T-helper 2 cell treated with Interferon-gamma antibody and Interleukin-4, amounts not matched to agents 5 μg/mL and 100 μg/mL, for 36 hours (primary cell): ENCODE measurements around the gene ENPP7.
"Not testable (repeated sequence)": the region's sequence is repeated elsewhere in the genome, so short reads cannot be mapped to it uniquely, and the experiment has no call there.

Source experiments
- DNase-seq: peaks from one replicate; pipeline ENCODE4 v3.0.0; 2021; ENCODE audit warnings: low spot score
- H3K27ac Mint-ChIP-seq: one replicate; pipeline ENCODE4 v1.8.0; 2021; ENCODE audit warnings: mild to moderate bottlenecking, mixed read lengths
- H3K27me3 Mint-ChIP-seq: one replicate; pipeline ENCODE4 v1.8.0; 2021; ENCODE audit warnings: low read depth, mixed read lengths
- H3K36me3 Mint-ChIP-seq: one replicate; pipeline ENCODE4 v1.8.0; 2021; ENCODE audit warnings: low read depth, mixed read lengths
- H3K4me1 Mint-ChIP-seq: one replicate; pipeline ENCODE4 v1.8.0; 2021; ENCODE audit warnings: low read depth, mixed read lengths
- H3K4me3 Mint-ChIP-seq: one replicate; pipeline ENCODE4 v1.8.0; 2022; ENCODE audit warnings: mild to moderate bottlenecking, moderate library complexity, mixed read lengths
- H3K9me3 Mint-ChIP-seq: one replicate; pipeline ENCODE4 v1.8.0; 2021; ENCODE audit warnings: mixed read lengths

The ENPP7 gene

DNA sequence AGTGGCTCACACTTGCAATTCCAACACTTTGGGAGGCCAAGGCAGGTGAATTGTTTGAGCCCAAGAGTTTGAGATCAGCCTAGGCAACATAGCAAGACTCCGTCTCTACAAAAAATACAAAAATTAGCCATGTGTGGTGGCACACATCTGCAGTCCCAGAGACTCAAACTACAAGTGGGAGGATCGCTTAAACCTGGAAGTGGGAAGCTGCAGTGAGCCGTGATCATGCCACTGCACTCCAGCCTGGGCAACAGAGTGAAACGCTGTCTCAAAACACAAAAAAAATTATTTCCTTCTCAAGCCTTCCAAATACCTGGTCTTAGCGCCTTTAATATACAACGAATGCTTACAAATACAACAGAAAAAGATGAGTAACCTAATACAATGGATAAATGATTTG is 27.5 kb downstream of the ENPP7 start:
- Mint-ChIP-seq H3K27ac (no peak overlapping the region), H3K9me3 (no peaks in the 10 kb centered on the region), H3K4me1 (no peaks in the 10 kb centered on the region), H3K27me3 (peaks cover 10% of the 10 kb centered on the region), H3K4me3 (no peak overlapping the region), H3K36me3 (no peaks in the 10 kb centered on the region)
- DNase-seq = no peak

GRCh38 chr17:79760197-79760906 is 29.6 kb downstream of the ENPP7 start:
- Mint-ChIP-seq H3K4me1 (no peaks in the 10 kb centered on the region), H3K27me3 (peaks cover 10% of the 10 kb centered on the region), H3K36me3 (no peaks in the 10 kb centered on the region), H3K27ac (no peak overlapping the region), H3K4me3 (no peak overlapping the region), H3K9me3 (no peaks in the 10 kb centered on the region)
- no peak for DNase-seq

DNA sequence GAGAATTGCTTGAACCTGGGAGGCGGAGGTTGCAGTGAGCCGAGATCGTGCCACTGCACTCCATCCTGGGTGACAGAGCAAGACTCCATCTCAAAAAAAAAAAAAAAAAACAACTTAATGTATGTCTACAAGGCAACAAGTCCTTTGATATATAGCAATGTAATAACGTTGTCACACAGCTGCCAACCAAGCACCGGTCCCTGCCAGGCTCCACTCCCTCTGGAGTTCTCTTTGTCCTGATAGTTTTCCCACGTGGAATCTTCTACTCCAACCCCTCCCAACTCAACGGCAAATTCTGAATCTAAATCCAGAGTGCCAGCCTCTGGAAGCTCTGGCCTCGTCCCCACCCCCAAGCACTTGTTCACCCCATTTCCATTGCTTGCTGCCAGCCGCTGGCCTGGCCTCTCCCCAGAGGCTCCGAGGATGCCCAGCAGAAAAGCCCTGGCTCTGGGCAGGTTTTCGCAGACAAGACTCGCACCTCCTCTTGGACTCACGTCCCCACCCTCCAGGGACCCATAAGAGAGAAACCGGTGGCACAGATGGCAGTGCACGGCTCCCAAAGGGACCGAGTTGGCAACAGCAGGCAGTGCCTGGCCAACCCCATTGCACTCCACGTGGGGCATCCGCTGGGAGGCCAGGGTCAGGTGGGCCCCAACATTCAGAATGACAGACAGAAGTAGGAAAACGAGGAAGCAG is 31.3 kb downstream of the ENPP7 start:
- no peak for DNase-seq
- no peak overlapping the region for H3K27ac Mint-ChIP-seq
- H3K4me1 Mint-ChIP-seq = no peaks in the 10 kb centered on the region
- no peaks in the 10 kb centered on the region for H3K36me3 Mint-ChIP-seq
- no peaks in the 10 kb centered on the region for H3K9me3 Mint-ChIP-seq
- no peak overlapping the region for H3K4me3 Mint-ChIP-seq
- H3K27me3 Mint-ChIP-seq = peaks cover 14% of the 10 kb centered on the region

DNA sequence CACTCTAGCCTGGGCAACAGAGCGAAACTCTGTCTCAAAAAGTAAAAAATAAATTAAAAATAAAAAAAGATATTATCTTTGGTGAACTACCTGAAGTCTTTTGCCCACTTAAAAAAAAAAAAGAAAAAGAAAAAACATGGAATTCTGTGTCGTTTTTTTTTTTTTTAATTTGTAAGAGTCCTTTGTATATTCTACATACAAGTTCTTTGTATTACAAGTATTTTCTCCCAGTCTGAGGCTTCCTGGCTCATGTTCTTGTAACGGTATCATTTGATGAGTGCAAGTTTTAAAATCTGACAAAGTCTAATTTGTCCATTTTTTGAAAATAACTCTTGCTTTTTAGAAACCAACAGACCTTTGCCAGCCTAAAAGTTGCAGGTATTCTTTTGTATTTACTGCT is 35.0 kb downstream of the ENPP7 start:
- no peak overlapping the region for H3K4me3 Mint-ChIP-seq
- no peak overlapping the region for H3K27ac Mint-ChIP-seq
- no peaks in the 10 kb centered on the region for H3K36me3 Mint-ChIP-seq
- peaks cover 8% of the 10 kb centered on the region for H3K27me3 Mint-ChIP-seq
- DNase-seq = no peak
- H3K9me3 Mint-ChIP-seq = no peaks in the 10 kb centered on the region
- H3K4me1 Mint-ChIP-seq = no peaks in the 10 kb centered on the region

DNA sequence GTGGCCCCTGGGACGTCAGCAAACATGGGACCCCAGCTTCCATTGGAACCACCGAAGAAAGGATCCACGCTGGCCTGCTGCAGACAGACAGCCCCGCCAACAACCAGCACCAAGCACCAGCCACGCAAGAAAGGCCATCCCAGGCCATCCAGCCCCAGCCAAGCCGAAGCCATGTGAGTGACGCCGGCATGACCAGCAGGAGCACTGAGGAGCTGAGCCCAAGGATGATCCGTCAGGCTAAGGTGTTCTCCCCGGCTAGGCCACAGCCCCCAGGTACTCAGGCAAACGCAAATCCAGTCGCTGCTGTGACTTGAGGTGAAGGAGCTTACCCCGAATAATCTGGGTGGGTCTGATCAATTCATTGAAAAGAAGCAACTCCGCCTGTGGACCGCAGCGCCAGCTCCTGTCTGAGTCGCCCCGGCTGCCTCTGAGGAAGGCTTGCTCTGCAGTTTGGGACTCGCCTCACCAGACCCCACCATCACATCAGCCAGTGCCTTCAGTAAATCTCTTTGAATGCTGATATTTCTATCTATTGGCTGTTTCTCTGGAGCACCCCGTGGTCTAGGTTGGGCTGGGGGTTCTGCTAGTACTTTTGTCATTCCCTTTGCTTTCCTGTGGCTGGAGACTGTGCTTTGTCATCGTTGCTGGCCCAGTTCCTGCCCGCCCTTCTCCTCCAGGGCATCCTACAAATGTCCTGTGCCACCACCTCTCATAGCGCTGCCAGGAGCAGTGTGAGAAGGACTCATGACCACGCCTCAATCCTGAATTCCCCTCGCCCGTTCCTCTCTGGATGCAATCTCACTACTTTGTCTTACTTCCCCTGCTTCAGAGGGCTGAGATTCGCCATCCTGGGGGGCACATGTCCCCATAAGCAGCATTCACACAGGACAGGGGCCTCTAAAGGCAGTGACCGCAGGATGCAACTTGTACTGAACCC is 39.1 kb downstream of the ENPP7 start:
- H3K4me1 Mint-ChIP-seq = no peaks in the 10 kb centered on the region
- H3K27ac Mint-ChIP-seq = no peak overlapping the region
- no peaks in the 10 kb centered on the region for H3K9me3 Mint-ChIP-seq
- H3K4me3 Mint-ChIP-seq = no peak overlapping the region
- no peaks in the 10 kb centered on the region for H3K36me3 Mint-ChIP-seq
- DNase-seq = no peak
- peaks cover 25% of the 10 kb centered on the region for H3K27me3 Mint-ChIP-seq

- H3K27me3 Mint-ChIP-seq = peaks cover 39% of the 10 kb centered on the region
- no peak overlapping the region for H3K4me3 Mint-ChIP-seq
- DNase-seq = no peak
- H3K4me1 Mint-ChIP-seq = no peaks in the 10 kb centered on the region
- H3K27ac Mint-ChIP-seq = no peak overlapping the region
- no peaks in the 10 kb centered on the region for H3K36me3 Mint-ChIP-seq
- H3K9me3 Mint-ChIP-seq = no peaks in the 10 kb centered on the region
These were observed 40.5 kb downstream of the ENPP7 start for GRCh38 chr17:79771276-79771675.

DNA sequence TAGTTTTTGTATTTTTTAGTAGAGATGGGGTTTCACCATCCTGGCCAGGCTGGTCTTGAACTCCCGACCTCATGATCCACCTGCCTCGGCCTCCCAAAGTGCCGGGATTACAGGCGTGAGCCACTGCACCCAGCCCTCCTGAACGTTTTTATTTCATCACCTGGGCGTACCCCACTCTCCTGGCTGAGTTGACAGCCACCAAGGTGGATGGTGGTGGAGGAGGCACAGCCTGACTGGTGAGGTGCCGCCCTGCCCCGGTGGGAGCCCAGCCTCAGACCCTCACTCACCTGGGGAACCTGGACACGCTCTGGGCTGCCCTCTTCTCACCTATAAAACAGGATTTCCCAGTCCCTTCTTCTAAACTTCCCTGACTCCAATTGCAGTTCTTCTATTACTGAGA is 42.0 kb downstream of the ENPP7 start:
- H3K27me3 Mint-ChIP-seq = peaks cover 44% of the 10 kb centered on the region

DNA sequence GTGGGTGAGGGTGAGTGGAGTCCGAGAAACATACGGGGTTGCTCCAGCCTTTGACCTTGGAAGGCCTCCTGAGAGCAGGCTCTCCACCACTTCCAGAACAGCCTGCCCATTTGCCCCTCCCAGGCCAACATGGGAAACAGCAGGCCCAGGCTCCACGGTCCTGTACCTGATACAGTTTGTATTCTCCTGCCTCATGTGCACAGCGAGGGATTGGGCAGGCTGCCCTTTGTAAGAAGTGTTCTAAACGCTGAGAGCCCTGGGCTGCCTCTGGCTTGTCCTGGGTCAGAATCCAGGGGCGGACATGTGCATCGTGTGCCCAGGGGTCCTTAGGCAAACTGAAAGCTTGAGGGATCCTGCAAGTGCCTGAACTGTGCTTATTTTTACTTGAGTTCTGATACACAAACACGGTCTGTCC is 43.8 kb downstream of the ENPP7 start:
- Mint-ChIP-seq H3K27me3 (peaks cover 53% of the 10 kb centered on the region), H3K4me1 (peaks cover 14% of the 10 kb centered on the region), H3K4me3 (no peak overlapping the region), H3K36me3 (no peaks in the 10 kb centered on the region), H3K9me3 (no peaks in the 10 kb centered on the region), H3K27ac (no peak overlapping the region)
- DNase-seq = no peak

More for the DNA sequence above, 42.0 kb downstream of the ENPP7 start:
- H3K27ac Mint-ChIP-seq, H3K9me3 Mint-ChIP-seq, H3K36me3 Mint-ChIP-seq, H3K4me3 Mint-ChIP-seq, H3K4me1 Mint-ChIP-seq, DNase-seq: not testable (repeated sequence)

- Mint-ChIP-seq H3K36me3 (no peaks in the 10 kb centered on the region), H3K27me3 (peaks cover 64% of the 10 kb centered on the region), H3K4me1 (peaks cover 23% of the 10 kb centered on the region), H3K9me3 (no peaks in the 10 kb centered on the region), H3K27ac (no peak overlapping the region), H3K4me3 (no peak overlapping the region)
- no peak for DNase-seq
These were observed 44.9 kb downstream of the ENPP7 start for GRCh38 chr17:79775632-79776031.

DNA sequence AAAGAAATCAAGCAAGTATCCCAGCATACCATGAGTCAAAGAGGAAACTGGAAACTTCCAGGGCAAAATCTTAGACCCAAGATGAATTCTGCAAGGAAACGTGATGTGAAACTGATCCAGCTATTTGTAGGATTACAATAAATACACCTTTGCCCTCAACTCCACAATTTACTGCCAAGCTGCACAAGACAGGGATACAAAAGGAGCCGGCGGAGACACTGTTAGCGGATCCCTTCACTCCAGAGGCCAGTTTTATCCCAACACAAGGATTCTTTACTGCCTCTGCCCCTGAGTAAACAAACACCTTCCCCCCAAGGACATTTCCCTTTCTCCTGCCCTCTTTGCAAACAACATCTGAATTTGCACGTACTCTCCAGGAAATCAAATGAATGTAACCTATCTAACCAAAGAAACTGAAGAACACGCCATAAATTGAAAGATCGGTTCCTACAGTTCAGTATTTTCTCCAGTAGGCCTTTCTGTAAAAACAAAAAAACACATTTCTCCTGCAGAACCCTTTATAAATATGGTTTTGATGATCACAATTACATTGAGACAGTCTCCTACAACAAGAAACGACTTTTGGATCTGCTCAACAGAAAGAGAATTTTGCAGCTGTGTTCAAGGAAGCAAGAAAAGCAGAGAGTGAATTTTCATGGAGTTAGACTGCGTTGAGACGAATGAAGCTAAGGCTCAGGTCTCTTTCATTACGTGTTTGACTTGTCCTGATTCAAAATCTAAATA is 45.8 kb downstream of the ENPP7 start:
- H3K27me3 Mint-ChIP-seq = peaks cover 64% of the 10 kb centered on the region
- no peak overlapping the region for H3K27ac Mint-ChIP-seq
- H3K4me1 Mint-ChIP-seq = peaks cover 27% of the 10 kb centered on the region
- no peak for DNase-seq
- H3K36me3 Mint-ChIP-seq = no peaks in the 10 kb centered on the region
- no peaks in the 10 kb centered on the region for H3K9me3 Mint-ChIP-seq
- H3K4me3 Mint-ChIP-seq = peak overlapping the region; percentile 67

DNA sequence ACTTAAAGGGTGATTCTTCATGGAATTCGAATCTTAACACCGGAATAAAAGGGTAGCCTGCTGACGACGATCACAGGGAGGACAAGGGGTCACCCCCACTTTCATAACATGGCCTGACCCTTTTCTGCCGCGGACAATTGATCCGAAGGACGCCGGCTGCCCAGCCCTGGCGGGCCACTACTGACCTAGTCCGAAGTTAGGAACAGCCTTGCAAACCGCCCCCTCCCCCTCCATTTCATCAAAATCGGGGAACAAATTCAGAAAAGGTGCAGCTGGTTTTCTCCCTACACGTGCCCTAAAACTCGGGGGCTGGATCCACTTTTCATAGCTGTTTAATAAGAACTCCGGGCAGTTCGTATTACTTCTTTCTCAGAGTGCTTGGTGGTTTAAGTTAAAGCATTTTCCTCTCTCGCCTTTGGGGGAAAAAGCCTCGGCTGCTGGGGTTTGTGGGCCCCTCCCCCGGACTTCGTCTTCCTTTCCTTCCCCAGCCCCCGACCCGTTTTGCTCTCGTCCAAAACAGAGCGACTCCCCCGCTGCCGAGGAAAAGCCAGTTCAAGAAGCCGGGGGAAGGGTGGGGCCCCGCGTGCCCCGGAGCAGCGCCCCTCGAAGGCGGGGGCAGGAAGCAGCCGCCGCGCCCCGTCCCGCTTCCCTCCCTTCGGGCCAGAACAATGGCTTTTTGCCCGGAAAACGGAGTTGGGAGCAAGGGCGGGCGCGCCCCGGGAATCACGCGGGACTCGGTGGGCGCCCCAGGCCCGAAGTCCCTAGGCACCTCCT is 46.6 kb downstream of the ENPP7 start:
- no peaks in the 10 kb centered on the region for H3K9me3 Mint-ChIP-seq
- peaks cover 27% of the 10 kb centered on the region for H3K4me1 Mint-ChIP-seq
- H3K4me3 Mint-ChIP-seq = peak overlapping the region; percentile 67
- DNase-seq = peak; percentile 41
- peaks cover 64% of the 10 kb centered on the region for H3K27me3 Mint-ChIP-seq
- H3K36me3 Mint-ChIP-seq = no peaks in the 10 kb centered on the region
- no peak overlapping the region for H3K27ac Mint-ChIP-seq

DNA sequence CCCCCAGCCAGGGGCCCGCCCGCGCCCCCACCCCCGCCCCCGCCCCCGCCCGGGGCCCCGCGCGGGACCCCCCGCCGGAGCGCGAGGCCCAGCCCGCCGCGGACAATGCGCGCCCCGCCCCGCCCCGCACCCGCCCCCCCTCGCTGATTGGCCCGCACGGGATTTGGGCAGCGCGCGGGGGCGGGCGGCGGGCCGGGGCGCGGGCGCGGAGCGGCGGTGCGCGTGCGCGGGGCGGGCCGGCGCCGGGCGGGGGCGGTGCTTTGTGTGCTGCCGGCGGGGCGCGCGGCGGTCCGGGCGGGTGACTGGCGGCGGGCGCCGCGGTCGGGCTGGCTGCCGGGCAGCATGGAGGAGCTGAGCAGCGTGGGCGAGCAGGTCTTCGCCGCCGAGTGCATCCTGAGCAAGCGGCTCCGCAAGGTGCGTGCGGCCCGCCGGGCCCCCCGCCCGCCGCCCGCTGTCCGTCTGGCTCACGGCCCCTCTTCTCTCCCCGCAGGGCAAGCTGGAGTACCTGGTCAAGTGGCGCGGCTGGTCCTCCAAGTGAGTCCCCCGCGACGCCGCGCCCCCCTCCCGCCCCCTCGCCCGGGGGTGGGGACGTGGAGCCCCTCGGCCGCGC is 47.3 kb downstream of the ENPP7 start, which contains the start of gene CBX2:
TSS of gene CBX2 (plus strand) at position 255 of the 610 bp plus-strand sequence. CDS start at position 343, 88 bp downstream.
- Mint-ChIP-seq H3K36me3 (no peaks in the 10 kb centered on the region), H3K9me3 (no peaks in the 10 kb centered on the region), H3K4me1 (peaks cover 27% of the 10 kb centered on the region), H3K4me3 (peak within 1 kb of the TSS; percentile 86), H3K27ac (peak within 1 kb of the TSS; percentile 79), H3K27me3 (peaks cover 61% of the 10 kb centered on the region)
- peak; percentile 88 for DNase-seq
